Ectodermal cell (in vitro differentiated cells): Measurements from ENCODE around the gene TFAP2B.

Experiments used
- H3K27ac ChIP-seq: 2 replicates; pipeline ENCODE4 v1.7.0; 2013; ENCODE audit warnings: mild to moderate bottlenecking, low read depth, low read length; ENCODE audit not compliant: insufficient read depth, poor library complexity, severe bottlenecking
- H3K27me3 ChIP-seq: 2 replicates; pipeline ENCODE4 v1.7.0; 2013; ENCODE audit warnings: mild to moderate bottlenecking, low read length; ENCODE audit not compliant: insufficient read depth, control insufficient read depth, poor library complexity, severe bottlenecking
- H3K36me3 ChIP-seq: one replicate; pipeline ENCODE4 v1.7.0; 2013; ENCODE audit warnings: low read length; ENCODE audit not compliant: control insufficient read depth, insufficient read depth
- H3K4me1 ChIP-seq: one replicate; pipeline ENCODE4 v1.7.0; 2013; ENCODE audit warnings: low read length; ENCODE audit not compliant: control insufficient read depth, insufficient read depth
- H3K4me3 ChIP-seq: 2 replicates; pipeline ENCODE4 v1.7.0; 2013; ENCODE audit warnings: low read depth, low read length, control low read depth; ENCODE audit not compliant: insufficient read depth
- H3K9me3 ChIP-seq: 2 replicates; pipeline ENCODE4 v1.7.0; 2013; ENCODE audit warnings: mild to moderate bottlenecking, low read length, moderate library complexity; ENCODE audit not compliant: control insufficient read depth
- WGBS, 2 experiments: methylation state at CpG; one replicate each; pipeline ENCODE4 v1.1.7; 2013; ENCODE audit warnings: missing lambda C conversion rate in 2 of 2; 5-methylcytosine and 5-hydroxymethylcytosine counted together

Gene TFAP2B

DNA sequence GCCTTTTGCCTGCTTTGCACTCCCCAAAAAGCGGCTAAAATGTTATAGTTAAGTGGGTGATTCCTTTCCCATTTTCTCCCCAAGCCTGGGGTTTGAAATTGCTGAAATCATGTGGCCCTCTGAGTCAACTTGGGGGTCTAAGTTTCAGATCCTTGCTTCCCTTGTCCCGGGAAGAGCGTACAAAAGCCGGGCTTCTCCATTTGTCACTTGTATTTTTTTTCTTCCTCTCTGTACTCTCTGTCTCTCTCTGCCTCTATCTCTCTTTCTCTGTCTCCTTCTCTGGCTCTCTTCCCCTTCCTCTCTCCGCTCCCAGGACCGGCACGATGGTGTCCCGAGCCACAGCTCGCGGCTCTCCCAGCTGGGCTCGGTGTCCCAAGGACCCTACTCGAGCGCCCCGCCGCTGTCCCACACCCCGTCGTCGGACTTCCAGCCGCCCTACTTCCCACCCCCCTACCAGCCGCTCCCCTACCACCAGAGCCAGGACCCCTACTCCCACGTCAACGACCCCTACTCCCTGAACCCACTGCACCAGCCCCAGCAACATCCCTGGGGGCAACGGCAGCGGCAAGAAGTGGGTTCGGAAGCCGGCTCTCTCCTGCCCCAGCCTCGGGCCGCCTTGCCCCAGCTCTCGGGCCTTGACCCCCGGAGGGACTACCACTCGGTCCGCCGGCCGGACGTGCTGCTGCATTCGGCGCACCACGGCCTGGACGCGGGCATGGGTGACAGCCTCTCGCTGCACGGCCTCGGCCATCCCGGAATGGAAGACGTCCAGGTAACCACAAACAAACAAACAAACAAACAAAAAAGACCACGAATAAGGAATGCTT, 4.6 kb downstream of the TFAP2B start:
- H3K27ac ChIP-seq, result no peak overlapping the region
- H3K4me1 ChIP-seq, result peaks cover 37% of the 10 kb centered on the region
- H3K27me3 ChIP-seq, result peaks cover 100% of the 10 kb centered on the region
- no peaks in the 10 kb centered on the region for H3K9me3 ChIP-seq
- H3K4me3 ChIP-seq, result peak overlapping the region; percentile 36
- H3K36me3 ChIP-seq, result no peaks in the 10 kb centered on the region
- WGBS, 2 experiments, result 1 to 2% methylated on average over 46 of the region's 46 CpGs

DNA sequence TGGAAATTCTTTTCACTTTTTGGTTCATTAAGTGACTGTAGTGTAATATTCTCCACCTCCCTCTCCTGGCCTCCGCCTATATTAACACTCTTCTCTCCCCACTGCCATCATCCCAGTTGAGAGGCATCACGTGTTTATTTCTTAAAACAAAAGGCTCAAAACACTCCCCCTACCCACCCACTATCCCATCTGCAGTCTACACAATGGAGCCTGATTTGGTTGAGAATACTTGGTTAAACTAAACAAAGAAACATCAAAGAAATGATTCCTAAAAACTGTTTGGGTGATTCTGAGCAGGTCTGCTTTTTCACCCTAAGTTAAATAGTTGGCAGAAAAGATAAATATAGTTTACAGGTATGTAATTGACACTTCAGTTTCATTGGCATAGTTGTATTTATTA, 5.9 kb downstream of the TFAP2B start:
- Histone ChIP-seq H3K4me1 (peaks cover 37% of the 10 kb centered on the region), H3K27me3 (peaks cover 100% of the 10 kb centered on the region)

DNA sequence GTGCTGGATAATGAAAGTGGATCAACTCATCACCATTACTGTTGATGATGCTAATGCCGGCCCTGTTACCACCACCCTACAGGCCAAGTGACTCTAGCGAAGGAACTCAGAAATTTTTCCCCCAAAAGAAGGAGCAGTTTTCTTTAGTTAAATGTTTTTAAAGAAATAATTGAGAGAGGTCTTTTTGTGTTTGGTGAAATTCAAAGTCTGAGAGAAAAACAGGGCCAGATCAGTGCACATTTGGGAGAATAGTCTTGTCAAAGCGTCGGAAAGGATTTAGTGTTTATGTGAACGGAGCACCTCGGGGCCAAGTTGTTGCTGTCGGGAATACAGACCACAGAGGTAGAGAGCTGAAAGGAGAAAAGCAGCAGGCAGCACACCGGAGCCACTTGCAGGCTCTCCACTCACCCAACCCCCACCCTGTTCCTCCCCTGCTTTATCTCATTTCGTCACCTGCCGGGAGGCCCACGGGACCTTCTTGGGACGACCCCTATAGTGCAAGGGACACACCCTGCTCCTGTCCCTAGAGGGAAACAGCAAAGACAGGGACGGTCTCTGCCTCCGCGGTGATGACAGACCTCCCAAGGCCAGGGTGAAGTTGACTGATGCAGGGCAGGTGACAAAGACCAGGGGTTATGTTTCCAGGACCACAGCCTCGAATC, 6.8 kb downstream of the TFAP2B start:
- 1% methylated on average over 16 of the region's 16 CpGs for WGBS, 2 experiments
- Histone ChIP-seq H3K27me3 (peaks cover 100% of the 10 kb centered on the region), H3K27ac (no peak overlapping the region), H3K36me3 (no peaks in the 10 kb centered on the region), H3K4me3 (peak overlapping the region; percentile 7), H3K9me3 (no peaks in the 10 kb centered on the region), H3K4me1 (peaks cover 31% of the 10 kb centered on the region)

More for the DNA sequence above, 5.9 kb downstream of the TFAP2B start:
- no peak overlapping the region for H3K4me3 ChIP-seq
- WGBS, 2 experiments, result 0 to 5% methylated on average over 2 of the region's 2 CpGs
- no peaks in the 10 kb centered on the region for H3K9me3 ChIP-seq
- no peaks in the 10 kb centered on the region for H3K36me3 ChIP-seq
- no peak overlapping the region for H3K27ac ChIP-seq

DNA sequence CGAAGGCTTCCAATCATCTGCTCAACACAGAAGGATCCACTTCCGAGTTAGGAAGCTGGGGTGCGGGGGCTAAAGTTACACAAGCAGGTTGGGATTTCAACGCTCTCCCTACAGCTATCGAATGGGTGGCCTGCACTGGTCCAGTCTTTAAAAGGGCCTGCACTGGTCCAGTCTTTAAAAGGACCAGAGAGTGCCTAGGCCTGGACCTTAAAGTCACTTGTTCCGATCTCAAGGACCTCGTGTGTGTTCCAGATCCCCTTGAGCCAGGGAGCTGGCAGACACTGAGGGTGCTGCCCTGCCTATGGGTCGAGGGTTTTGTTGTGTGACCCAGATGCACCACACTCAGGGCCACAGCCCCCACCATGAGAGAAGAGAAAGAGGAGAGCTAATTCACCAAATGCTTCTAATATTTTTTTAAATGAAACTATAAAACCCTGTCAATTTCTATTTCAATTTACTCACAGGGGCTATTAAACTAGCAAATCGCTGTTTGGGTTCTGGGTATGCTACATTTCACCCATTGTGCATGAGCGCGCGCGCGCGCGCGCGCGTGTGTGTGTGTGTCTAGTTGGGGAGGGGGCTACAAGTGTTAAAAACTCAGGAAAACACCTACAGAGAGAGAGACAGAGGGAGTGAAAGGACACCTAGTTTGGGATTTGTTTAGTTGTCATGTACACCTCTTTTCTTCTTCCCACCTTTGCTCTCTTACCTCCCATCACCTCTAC, 7.5 kb downstream of the TFAP2B start:
- peaks cover 37% of the 10 kb centered on the region for H3K4me1 ChIP-seq
- H3K27me3 ChIP-seq, result peaks cover 100% of the 10 kb centered on the region
- no peaks in the 10 kb centered on the region for H3K9me3 ChIP-seq
- H3K36me3 ChIP-seq, result no peaks in the 10 kb centered on the region
- H3K27ac ChIP-seq, result no peak overlapping the region
- WGBS, 2 experiments, result 7 to 8% methylated on average over 19 of the region's 19 CpGs
- peak overlapping the region; percentile 7 for H3K4me3 ChIP-seq

DNA sequence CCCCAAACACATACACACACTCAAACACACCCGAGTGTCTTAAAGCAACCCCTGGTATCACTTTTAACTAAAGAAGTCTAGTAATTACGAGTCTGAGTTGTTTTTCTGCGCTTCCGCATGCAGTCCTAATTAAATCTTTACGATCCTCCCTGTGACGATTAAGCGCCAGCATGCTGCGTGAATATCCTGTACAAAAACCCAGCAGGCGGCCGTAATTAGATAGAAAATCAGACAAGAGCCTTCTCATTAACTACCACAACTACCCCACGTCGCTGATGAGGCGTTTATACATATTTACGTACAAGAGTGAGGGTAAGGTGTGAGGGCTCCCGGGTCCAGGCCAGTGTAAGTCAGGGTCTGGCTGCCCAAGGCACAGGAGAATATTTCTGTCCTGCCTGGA, 8.1 kb downstream of the TFAP2B start:
- Histone ChIP-seq H3K4me3 (no peak overlapping the region), H3K27ac (no peak overlapping the region), H3K9me3 (no peaks in the 10 kb centered on the region), H3K27me3 (peaks cover 100% of the 10 kb centered on the region), H3K4me1 (peaks cover 42% of the 10 kb centered on the region), H3K36me3 (no peaks in the 10 kb centered on the region)
- WGBS, 2 experiments, result 2 to 4% methylated on average over 11 to 15 of the region's 15 CpGs

DNA sequence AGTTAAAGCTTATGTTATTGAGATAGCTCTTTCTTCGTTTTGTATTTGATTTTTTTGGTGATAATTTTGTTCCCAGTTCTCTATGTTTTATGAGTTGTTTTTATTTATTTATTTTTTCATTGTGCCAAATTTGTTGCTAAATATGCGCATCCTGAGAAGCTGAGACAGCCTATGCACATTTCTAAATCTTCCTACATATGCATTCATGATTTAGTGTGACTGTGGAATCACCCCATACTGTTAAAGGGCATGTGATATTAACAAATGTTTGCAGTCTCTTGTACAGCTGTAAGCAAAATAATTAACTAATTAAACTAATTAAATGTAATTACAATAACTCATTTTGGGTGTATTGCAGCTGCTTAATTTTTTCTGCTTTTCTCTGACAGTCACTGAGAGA, 10.4 kb downstream of the TFAP2B start:
- Histone ChIP-seq H3K27ac (no peak overlapping the region), H3K27me3 (peaks cover 100% of the 10 kb centered on the region), H3K9me3 (no peaks in the 10 kb centered on the region), H3K4me3 (no peak overlapping the region), H3K36me3 (no peaks in the 10 kb centered on the region), H3K4me1 (peaks cover 24% of the 10 kb centered on the region)
- WGBS, 2 experiments, result 50 to 76% methylated on average over 1 to 2 of the region's 2 CpGs

DNA sequence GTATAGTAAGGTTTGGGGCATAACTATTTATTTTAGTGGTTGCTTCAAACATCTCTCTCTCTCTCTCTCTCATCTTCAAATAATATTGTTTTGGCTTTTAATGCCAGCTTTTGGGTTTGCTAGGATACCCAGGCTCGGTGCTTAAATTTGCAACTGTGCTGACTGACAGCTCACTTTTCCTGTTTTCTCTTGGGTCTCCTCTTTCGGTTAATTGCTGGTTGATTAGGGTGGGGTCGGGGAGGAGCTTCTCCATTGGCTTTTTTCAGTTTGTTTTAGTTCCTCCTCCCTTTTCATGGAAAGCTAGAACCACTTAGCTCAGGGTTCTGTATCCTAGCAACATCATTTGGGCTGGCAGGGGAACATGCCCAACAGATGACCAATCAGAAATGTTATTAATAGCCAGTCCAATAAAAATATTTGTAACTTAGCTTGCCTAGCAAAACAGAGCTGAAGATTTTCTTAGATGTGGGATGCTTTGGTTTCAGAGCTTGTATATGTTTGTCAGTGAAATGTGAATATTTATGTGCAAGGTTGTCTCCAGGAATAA, 11.3 kb downstream of the TFAP2B start:
- Histone ChIP-seq H3K36me3 (no peaks in the 10 kb centered on the region), H3K9me3 (no peaks in the 10 kb centered on the region), H3K27ac (no peak overlapping the region), H3K4me1 (peaks cover 24% of the 10 kb centered on the region), H3K27me3 (peaks cover 100% of the 10 kb centered on the region), H3K4me3 (no peak overlapping the region)
- 6 to 13% methylated on average over 3 of the region's 3 CpGs for WGBS, 2 experiments

DNA sequence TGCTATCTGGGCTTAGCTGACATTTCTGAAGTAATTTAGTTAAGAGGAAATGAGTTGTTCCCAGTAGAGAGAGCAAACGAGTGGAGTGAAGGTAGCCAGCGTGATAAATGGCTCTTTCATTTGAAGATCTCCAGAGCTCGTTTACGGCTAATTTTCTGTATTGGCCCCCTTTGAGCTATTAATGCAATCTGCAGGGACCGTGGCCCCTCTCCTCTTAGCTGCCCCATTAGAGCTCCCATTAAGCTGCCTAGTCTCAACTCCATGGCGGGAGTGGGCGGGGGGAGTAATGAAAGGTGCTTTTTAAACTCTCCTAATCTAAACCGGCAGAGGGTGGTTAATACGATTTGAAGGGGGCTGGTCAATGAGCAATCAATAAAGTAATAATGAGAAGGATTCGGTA, 12.5 kb downstream of the TFAP2B start:
- Histone ChIP-seq H3K36me3 (no peaks in the 10 kb centered on the region), H3K4me1 (peaks cover 25% of the 10 kb centered on the region), H3K9me3 (no peaks in the 10 kb centered on the region), H3K27ac (no peak overlapping the region), H3K4me3 (no peak overlapping the region), H3K27me3 (peaks cover 100% of the 10 kb centered on the region)
- 14 to 22% methylated on average over 6 to 10 of the region's 10 CpGs for WGBS, 2 experiments

DNA sequence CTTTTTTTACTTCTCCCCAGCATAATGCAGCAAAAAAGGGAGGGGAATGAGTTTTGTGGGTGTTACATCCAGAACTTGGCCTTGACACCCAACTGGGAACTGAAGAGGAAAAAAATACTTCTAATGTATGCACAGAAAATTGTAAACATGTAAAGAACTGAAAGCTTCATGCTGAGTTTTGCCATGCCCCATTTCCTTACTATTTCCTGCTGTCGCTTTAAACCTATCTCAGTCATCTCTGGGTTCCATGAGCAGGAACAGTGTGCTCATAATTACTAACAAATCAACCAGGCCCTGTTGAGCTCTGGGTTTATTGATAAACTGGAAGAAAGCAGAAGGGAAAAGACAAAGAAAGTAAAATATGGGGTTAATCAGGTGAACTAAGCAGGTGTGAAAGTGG, 14.2 kb downstream of the TFAP2B start:
- peaks cover 20% of the 10 kb centered on the region for H3K4me1 ChIP-seq
- H3K4me3 ChIP-seq, result no peak overlapping the region
- 82 to 100% methylated on average over 1 of the region's 1 CpG for WGBS, 2 experiments
- H3K27ac ChIP-seq, result no peak overlapping the region
- no peaks in the 10 kb centered on the region for H3K9me3 ChIP-seq
- H3K27me3 ChIP-seq, result peaks cover 100% of the 10 kb centered on the region
- H3K36me3 ChIP-seq, result no peaks in the 10 kb centered on the region

DNA sequence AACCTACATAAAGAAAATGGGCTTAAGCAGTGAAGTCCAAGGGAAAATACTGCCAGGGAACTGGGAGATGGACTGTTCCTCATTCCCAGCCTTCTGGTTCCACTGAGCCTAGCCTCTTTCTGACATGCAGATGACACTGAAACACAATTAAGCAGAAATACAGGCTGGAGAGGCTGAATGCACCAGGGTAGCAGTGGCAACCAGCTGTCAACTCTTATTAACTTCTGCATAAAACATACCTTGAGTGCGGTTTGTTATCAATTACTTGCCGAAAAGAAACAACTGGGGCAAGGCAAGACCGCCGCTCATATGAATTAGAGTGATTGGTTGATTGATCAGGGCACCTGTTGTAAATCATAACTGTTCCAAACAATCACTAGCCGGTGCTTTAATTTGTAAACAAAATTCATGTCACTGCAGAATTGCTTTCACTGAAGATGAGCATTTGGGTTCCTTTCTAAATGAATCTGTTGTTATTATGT, 16.3 kb downstream of the TFAP2B start:
- 76 to 88% methylated on average over 5 of the region's 5 CpGs for WGBS, 2 experiments
- H3K9me3 ChIP-seq, result no peaks in the 10 kb centered on the region
- no peak overlapping the region for H3K27ac ChIP-seq
- H3K4me1 ChIP-seq, result peaks cover 20% of the 10 kb centered on the region
- H3K27me3 ChIP-seq, result peaks cover 100% of the 10 kb centered on the region
- H3K36me3 ChIP-seq, result no peaks in the 10 kb centered on the region
- H3K4me3 ChIP-seq, result no peak overlapping the region
